Measurements from ENCODE around the gene AARS2.

AARS2 gene

DNA sequence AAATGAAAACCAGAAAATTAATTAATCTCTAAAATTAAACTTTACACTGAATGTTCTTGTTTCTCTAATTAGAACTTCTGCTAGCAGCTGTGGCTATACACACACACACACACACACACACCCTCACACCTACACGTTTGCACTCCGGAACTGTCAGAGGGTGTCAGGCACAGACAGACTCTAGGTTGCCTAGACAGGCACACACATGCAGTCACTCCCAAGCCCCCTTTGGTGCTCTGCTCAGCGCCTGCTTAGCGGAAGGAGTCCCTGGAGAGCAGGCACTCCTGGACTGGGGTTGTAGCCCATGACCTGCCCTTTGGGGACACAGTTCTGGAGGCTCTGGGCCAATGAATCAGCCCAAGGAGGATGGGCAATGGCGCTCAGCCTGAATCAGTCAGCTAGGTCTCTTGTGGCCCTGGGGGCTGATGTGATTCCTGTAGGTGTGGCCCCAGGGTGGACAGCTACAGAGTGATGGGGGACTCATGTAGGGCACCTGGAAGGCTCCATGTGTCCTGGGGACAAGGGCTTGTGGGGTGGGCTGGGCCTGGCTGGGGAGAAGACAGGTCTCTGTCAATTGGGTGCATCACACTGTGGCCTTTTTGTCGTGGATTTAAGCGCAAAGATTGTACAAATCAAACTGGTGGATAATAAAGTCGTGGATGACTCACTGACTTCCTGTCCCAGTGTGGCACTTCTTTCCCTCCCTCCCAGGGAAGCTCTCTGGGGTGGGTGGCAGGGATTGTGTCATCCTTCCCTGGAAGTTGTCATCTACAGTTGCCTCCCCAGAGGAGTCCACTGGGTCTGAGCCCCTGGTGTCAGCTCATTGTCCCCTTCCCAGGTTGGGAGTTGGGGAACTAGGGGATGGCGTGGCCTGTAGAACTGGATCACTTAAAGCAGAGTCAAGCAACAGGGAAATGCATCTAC, 34.1 kb downstream of the AARS2 start:
- Mint-ChIP-seq H3K9me3 (no peaks in the 10 kb centered on the region), H3K36me3 (ENCODE audit: low read depth) (no peaks in the 10 kb centered on the region), H3K4me3 (no peak overlapping the region), H3K27me3 (peaks cover 34% of the 10 kb centered on the region), H3K4me1 (ENCODE audit: low read depth) (peaks cover 4% of the 10 kb centered on the region), H3K27ac (no peak overlapping the region)

DNA sequence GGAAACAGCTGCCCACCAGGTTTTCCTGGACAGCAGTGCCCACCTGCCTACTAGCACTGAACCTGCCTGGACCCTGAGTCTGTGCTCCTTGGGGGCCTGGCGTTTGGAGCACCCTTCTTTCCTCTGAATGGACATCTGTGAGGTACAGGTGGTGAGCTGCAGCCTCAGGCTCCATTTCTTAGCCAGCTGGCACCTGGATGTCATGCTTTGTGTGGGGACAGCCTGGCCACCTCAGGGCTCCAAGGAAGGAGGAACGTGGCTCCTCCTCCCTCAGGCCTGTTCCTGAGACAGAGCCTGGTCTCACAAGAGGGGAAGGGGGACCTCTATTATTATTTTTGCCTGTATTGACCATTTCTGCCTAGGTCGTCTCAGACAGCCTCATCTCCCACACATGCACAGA, 34.8 kb downstream of the AARS2 start:
- H3K27ac Mint-ChIP-seq: no peak overlapping the region
- no peak overlapping the region for H3K4me3 Mint-ChIP-seq
- peaks cover 37% of the 10 kb centered on the region for H3K27me3 Mint-ChIP-seq
- no peaks in the 10 kb centered on the region for H3K36me3 Mint-ChIP-seq (ENCODE audit: low read depth)
- peaks cover 4% of the 10 kb centered on the region for H3K4me1 Mint-ChIP-seq (ENCODE audit: low read depth)
- H3K9me3 Mint-ChIP-seq: no peaks in the 10 kb centered on the region

DNA sequence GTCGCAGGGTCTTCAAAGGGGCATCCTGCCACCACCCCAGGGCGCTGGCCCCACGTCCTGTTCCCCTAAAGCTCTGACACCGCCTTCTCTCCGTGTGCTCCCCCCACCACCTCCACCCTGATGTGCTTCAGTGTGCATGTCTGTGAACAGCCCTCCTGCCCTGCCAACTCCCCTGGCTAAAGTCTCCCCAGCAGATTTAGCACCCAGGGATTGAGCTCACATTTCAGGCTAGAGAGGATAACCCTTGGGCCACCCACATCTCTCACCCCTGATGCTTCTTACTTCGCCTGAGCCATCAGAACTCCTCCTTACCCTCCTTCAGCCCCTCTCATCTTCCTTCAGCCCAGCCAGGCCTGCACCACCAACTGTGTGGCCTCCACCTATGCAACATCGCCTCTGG, 35.4 kb downstream of the AARS2 start:
- Mint-ChIP-seq H3K36me3 (ENCODE audit: low read depth) (no peaks in the 10 kb centered on the region), H3K4me3 (no peak overlapping the region)

DNA sequence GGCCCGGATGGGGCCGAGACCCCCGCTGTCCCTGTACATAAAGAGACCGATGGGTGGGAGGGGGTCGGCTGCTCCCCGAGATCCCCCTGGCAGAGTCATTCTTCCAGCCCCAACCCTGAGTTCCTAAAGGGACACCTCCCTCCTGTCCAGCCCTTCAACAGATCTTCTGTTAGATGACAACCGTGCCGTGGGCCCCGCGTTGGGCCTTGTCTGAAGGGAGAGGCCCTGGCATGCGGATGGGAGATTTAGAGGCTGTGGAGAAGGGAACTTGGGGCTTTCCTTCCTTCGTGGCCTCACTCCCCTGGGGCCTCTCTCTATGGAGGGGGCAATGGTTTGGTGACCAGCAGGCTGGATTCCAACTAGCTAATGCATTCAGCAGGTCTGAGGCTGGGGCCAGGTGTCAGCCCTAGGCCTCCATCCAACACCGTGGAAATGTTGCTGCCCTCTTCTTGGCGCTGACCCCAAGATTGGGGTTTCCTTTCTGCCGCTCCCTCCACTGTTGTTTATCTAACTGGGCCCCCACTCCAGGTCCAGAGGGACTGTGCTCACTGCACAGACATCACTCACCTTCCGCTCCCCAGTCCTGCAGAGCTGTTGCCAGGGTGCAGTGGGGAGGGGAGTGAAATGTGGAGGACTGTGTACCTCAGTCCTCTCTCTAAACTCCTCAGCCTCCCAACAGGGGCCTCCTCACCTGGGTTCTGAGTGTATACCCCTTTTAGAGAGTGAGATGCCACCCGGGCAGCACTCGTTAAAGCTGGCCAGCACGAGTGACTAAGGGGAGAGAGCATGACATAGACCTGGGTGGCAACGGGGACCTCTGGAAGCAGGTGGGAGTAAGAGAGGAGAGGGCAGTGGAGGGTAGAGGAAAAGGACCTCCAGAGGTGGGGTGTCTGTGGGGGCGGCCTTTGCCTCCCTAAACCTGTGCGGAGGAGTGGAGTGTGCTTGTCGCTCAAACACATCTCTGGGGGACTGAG, 36.2 kb downstream of the AARS2 start:
- Mint-ChIP-seq H3K27me3 (peaks cover 50% of the 10 kb centered on the region), H3K36me3 (ENCODE audit: low read depth) (no peaks in the 10 kb centered on the region), H3K4me3 (no peak overlapping the region), H3K9me3 (no peaks in the 10 kb centered on the region), H3K4me1 (ENCODE audit: low read depth) (peaks cover 4% of the 10 kb centered on the region), H3K27ac (peak overlapping the region; percentile 23)

More for the DNA sequence above, 35.4 kb downstream of the AARS2 start:
- Mint-ChIP-seq H3K27ac (no peak overlapping the region), H3K27me3 (peaks cover 42% of the 10 kb centered on the region), H3K4me1 (ENCODE audit: low read depth) (peaks cover 4% of the 10 kb centered on the region), H3K9me3 (no peaks in the 10 kb centered on the region)

DNA sequence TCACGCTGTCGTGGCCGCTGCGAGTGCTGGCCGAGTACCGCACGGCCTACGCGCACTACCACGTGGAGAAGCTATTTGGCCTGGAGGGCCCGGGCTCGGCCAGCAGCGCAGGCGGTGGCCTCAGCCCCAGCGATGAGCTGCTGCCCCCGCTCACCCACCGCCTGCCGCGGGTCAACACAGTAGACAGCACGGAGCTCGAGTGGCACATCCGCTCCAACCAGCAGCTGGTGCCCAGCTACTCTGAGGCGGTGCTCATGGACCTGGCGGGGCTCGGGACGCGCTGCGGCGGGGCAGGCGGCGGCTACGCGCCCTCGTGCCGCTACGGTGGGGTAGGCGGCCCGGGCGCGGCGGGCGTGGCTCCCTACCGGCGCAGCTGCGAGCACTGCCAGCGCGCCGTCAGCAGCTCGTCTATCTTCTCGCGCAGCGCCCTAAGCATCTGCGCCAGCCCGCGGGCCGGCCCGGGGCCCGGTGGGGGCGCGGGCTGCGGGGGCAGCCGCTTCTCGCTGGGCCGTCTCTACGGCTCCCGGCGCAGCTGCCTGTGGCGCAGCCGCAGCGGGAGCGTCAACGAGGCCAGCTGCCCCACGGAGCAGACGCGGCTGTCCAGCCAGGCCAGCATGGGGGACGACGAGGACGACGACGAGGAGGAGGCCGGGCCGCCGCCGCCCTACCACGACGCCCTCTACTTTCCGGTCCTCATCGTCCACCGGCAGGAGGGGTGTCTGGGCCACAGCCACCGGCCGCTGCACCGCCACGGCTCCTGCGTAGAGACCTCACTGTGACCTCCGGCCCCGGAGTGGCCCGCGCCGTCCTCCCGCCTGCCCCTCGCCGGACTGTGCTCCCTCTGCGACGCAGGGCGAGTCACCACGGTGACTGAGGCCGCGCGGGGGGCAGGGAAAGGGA, 37.1 kb downstream of the AARS2 start:
- Mint-ChIP-seq H3K27me3 (peaks cover 59% of the 10 kb centered on the region), H3K4me1 (ENCODE audit: low read depth) (peaks cover 8% of the 10 kb centered on the region), H3K27ac (no peak overlapping the region), H3K36me3 (ENCODE audit: low read depth) (no peaks in the 10 kb centered on the region), H3K9me3 (no peaks in the 10 kb centered on the region), H3K4me3 (no peak overlapping the region)

DNA sequence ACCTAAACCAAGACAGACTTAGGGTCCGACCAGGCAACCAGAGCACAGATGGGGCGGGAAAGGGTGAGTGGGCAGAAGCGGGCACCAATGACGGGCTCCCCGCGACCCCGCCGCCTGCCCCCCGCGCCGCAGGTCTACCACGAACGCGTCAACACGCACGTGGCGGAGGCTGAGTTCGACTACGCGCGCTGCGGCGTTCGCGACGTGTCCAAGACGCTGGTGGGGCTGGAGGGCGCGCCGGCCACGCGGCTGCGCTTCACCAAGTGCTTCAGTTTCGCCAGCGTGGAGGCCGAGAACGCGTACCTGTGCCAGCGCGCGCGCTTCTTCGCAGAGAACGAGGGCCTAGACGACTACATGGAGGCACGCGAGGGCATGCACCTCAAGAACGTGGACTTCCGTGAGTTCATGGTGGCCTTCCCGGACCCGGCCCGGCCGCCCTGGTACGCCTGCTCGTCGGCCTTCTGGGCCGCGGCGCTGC, 37.8 kb downstream of the AARS2 start:
- no peak overlapping the region for H3K4me3 Mint-ChIP-seq

DNA sequence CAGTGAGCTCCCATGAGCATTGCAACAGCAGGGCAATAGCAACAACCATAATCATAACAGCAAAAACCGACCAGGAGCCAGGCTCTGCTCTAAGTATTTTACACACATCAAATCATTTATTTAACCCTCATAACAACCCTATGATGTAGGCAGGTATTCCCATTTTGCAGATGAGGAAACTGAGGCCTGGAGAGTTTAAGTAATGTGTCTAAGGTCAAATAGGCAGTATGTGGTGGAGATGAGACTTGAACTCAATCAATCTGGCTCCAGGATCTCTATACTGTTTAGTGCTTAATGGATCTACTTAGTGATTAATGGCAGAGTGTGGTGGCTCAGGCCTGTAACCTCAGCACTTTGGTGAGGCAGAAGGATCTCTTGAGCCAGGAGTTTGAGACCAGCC, 39.5 kb downstream of the AARS2 start:
- no peak overlapping the region for H3K4me3 Mint-ChIP-seq
- no peak overlapping the region for H3K27ac Mint-ChIP-seq
- no peaks in the 10 kb centered on the region for H3K36me3 Mint-ChIP-seq (ENCODE audit: low read depth)
- H3K4me1 Mint-ChIP-seq (ENCODE audit: low read depth): peaks cover 19% of the 10 kb centered on the region
- peaks cover 67% of the 10 kb centered on the region for H3K27me3 Mint-ChIP-seq
- no peaks in the 10 kb centered on the region for H3K9me3 Mint-ChIP-seq

More for the DNA sequence above, 37.8 kb downstream of the AARS2 start:
- H3K27me3 Mint-ChIP-seq: peaks cover 59% of the 10 kb centered on the region
- H3K4me1 Mint-ChIP-seq (ENCODE audit: low read depth): peaks cover 8% of the 10 kb centered on the region
- no peak overlapping the region for H3K27ac Mint-ChIP-seq
- H3K36me3 Mint-ChIP-seq (ENCODE audit: low read depth): no peaks in the 10 kb centered on the region
- H3K9me3 Mint-ChIP-seq: no peaks in the 10 kb centered on the region

DNA sequence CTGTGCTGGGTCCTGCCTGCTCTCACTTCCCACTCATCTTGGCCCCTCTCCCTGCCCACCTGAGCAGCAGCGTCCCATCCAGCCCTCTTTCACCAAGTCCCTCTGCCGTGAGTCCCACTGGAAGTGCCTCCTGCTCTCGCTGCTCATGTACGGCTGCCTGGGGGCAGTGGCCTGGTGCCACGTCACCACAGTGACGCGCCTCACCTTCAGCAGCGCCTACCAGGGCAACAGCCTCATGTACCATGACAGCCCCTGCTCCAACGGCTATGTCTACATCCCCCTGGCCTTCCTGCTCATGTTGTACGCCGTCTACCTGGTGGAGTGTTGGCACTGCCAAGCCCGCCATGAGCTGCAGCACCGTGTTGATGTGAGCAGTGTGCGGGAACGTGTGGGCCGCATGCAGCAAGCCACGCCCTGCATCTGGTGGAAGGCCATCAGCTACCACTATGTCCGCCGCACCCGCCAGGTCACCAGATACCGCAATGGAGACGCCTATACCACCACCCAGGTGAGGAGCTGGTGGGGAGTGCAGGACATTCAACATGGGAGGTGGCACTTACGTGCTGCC, 40.1 kb downstream of the AARS2 start:
- H3K27me3 Mint-ChIP-seq: peaks cover 68% of the 10 kb centered on the region
- H3K27ac Mint-ChIP-seq: no peak overlapping the region
- no peaks in the 10 kb centered on the region for H3K36me3 Mint-ChIP-seq (ENCODE audit: low read depth)
- no peak overlapping the region for H3K4me3 Mint-ChIP-seq
- no peaks in the 10 kb centered on the region for H3K9me3 Mint-ChIP-seq
- H3K4me1 Mint-ChIP-seq (ENCODE audit: low read depth): peaks cover 19% of the 10 kb centered on the region

- no peak overlapping the region for H3K4me3 Mint-ChIP-seq
- no peaks in the 10 kb centered on the region for H3K36me3 Mint-ChIP-seq (ENCODE audit: low read depth)
- peaks cover 19% of the 10 kb centered on the region for H3K4me1 Mint-ChIP-seq (ENCODE audit: low read depth)
Observed at GRCh38 chr6:44272529-44272928, 40.6 kb downstream of the AARS2 start.

GRCh38 chr6:44271914-44272313, 41.2 kb downstream of the AARS2 start:
- H3K4me1 Mint-ChIP-seq (ENCODE audit: low read depth): peaks cover 23% of the 10 kb centered on the region
- H3K9me3 Mint-ChIP-seq: no peaks in the 10 kb centered on the region
- no peak overlapping the region for H3K27ac Mint-ChIP-seq
- H3K36me3 Mint-ChIP-seq (ENCODE audit: low read depth): no peaks in the 10 kb centered on the region
- peak overlapping the region; percentile 6 for H3K4me3 Mint-ChIP-seq
- H3K27me3 Mint-ChIP-seq: peaks cover 62% of the 10 kb centered on the region

More at GRCh38 chr6:44272529-44272928, 40.6 kb downstream of the AARS2 start:
- no peak overlapping the region for H3K27ac Mint-ChIP-seq
- peaks cover 68% of the 10 kb centered on the region for H3K27me3 Mint-ChIP-seq
- no peaks in the 10 kb centered on the region for H3K9me3 Mint-ChIP-seq

GRCh38 chr6:44271406-44271723, 41.8 kb downstream of the AARS2 start:
- Mint-ChIP-seq H3K27me3 (peaks cover 58% of the 10 kb centered on the region), H3K36me3 (ENCODE audit: low read depth) (no peaks in the 10 kb centered on the region), H3K4me3 (peak overlapping the region; percentile 48), H3K4me1 (ENCODE audit: low read depth) (peaks cover 28% of the 10 kb centered on the region), H3K9me3 (no peaks in the 10 kb centered on the region), H3K27ac (peak overlapping the region; percentile 8)

DNA sequence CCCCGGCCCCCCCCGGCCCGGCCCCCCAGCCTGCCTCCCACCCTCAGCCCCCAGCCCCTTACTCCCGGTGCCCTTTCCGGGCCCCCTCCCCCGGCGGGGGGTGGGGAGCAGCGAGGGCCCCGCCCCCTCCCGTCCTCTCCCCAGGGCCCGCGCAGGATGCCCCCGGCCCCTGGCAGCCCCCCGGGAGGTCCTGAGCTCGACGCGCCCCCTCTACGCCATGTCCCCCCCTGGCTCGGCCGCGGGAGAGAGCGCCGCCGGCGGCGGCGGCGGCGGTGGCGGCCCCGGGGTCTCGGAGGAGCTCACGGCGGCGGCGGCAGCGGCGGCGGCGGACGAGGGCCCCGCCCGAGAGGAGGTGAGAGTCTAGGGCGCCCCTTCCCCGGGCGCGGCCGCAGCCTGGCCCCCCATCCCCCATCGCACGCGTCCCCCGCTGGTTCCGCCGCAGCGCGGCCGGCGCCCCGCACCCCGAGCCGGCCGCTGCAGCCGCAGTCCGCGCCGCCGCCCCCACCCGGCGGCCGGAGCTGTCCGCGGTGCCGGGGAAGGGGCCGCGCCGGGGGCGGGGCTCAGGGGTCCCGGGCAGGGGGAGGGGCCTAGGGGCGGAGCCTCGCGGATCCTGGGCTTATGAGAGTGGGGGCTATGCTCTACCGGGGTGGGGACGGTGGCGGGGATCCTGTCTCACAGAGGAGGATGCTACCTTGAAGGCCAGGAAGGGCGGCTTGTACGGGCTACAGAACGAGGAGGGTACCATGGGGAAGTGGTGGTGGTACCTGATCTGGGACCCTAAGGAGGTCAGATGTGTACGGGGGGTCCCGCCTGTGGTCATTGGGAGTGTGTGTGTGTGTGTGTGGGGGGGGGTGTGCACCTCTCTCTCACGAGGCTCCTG, 42.4 kb downstream of the AARS2 start:
- peaks cover 58% of the 10 kb centered on the region for H3K27me3 Mint-ChIP-seq
- H3K27ac Mint-ChIP-seq: peak overlapping the region; percentile 8
- H3K9me3 Mint-ChIP-seq: no peaks in the 10 kb centered on the region
- H3K4me1 Mint-ChIP-seq (ENCODE audit: low read depth): peaks cover 34% of the 10 kb centered on the region
- peak overlapping the region; percentile 48 for H3K4me3 Mint-ChIP-seq
- no peaks in the 10 kb centered on the region for H3K36me3 Mint-ChIP-seq (ENCODE audit: low read depth)

DNA sequence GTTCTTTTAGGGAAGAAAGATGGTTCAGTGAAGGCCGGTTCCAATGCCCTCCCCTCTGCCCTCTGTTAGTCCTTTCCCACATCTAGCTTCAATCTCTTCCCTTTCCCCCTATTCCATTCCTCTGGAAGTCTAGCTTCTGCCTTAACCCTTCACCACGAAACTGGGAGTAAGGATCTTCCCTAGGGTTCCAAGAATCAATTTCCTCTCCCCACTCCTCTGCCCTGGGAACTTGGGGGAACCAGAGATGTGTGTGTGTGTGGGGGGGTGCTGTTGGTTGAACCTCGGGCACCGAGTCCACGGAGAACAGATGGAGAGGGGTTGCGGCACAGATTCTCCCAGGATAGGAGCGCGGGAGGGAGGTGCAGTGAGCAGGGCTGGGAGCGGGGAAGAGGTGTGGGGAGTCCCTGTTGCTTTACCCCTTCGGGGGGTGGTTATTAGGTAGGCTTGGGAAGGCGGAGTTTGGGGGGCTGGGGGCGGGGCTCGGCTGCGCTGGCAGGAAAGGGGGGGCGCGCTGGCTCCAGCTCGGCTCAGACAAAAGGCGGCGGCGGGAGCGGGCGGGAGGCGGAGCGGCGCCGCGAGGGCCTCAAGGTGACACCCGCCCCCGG, 43.1 kb downstream of the AARS2 start, which contains the start of gene TMEM151B:
TSS of gene TMEM151B (plus strand) at position 530 of the 605 bp plus-strand sequence. CDS start 293 bp downstream, outside the sequence.
- Mint-ChIP-seq H3K27ac (peak within 1 kb of the TSS; percentile 36), H3K36me3 (ENCODE audit: low read depth) (no peaks in the 10 kb centered on the region), H3K27me3 (peaks cover 58% of the 10 kb centered on the region), H3K9me3 (no peaks in the 10 kb centered on the region), H3K4me3 (peak within 1 kb of the TSS; percentile 48), H3K4me1 (ENCODE audit: low read depth) (peaks cover 38% of the 10 kb centered on the region)

Data from stimulated activated naive CD8-positive, alpha-beta T cell treated with anti-CD3 and anti-CD28 coated beads, Interleukin-15, Interleukin-2, amounts not matched to agents 100 ng/mL and 50 ng/mL, for 24 hours (primary cell).